CD4-positive, alpha-beta T cell treated with Interleukin-4 for 1 hour (primary cell): ENCODE data around the gene PRR36.
"Not testable (repeated sequence)": the region's sequence is repeated elsewhere in the genome, so short reads cannot be mapped to it uniquely, and the experiment has no call there.

ENCODE experiments used
- DNase-seq, 2 donors: peaks; one replicate each; pipeline ENCODE4 v3.0.0-alpha.2; 2020 to 2022

The PRR36 gene

DNA sequence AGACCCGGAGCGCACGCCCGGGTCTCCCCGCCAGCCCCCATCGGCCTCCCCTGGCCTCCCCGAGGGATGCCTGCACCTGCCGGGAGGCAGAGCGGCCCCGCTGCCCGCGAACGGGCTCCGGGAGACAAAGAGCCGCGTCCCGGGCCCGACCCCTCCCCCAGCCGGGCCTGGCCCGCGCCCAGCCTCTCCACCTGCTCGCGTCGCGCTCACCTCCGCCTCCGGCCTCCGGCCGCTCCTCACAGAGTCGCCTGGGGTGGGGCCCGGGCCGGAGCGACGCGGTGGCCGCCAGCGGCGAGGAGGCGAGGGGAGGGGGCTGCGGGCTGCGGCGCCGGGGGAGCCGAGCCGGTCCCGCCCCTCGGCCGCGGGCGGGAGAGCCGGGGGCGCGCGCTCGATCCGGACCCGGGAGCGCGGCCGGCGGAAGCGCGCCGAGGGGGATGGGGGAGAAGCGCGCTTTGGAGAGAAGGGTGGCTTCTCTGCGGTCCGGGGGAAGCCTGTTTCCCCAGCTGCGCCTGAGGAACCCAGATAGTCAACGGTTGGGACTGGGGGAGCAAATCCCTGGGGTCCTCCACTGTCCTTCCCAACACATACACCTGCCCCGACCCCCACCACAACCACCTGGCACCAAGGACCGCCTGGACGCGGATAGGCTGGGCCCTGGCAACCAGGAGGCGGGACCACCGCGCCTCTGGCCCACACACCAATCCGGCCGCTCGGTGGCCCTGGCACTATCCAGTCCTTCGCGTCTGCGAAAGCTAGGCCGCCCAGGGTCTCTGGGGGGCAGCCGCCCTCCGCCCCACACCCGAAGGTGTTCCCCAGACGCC is at the start of gene PRR36:
Gene PRR36 (minus strand): TSS at position 315 of the 821 bp plus-strand sequence. CDS start 701 bp downstream, outside the sequence.
- no peak for DNase-seq

DNA sequence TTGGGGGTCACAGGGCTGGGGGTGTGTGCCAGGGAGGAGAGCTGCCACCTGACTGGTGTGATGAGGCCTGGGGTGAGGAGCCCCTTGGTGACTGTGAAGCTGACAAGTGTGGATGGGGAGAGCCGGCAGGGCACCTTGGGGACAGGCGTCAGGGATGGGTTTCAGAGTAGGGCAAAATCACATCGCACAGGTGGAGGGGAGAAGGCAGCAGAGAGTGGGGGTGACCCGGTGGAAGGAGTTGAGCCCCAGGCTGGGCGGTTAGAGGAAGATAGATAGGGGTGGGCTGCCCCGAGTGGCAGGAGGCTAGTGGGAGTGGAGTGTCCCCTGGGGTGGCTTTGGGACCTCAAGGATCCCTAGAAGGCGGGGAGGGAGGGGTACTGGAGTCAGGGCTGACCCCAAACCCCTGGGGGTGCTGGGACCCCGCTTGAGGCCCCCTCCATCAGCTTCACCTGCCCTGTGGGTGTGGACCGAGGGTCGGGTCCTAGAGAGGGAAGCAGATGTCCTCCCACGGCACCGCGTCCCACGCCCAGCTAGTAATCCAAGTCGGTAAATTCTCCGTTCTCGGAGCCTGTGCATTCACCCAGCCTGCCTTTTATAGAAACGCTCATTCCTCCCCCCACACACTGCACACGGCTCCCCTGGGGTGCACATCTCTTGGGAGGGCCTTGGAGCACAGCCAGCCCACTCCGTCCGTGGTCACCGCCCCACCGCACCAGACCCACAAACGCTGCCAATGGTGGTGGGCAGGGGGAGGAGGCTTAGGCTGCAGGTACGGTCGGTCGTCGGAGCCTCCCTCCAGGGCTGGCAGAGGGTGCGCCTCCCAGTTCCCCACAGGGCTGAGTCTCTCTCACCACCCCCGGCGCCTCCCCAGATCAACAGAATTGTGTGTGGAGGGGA is 49.4 kb upstream of the PRR36 start:
- no peak for DNase-seq

DNA sequence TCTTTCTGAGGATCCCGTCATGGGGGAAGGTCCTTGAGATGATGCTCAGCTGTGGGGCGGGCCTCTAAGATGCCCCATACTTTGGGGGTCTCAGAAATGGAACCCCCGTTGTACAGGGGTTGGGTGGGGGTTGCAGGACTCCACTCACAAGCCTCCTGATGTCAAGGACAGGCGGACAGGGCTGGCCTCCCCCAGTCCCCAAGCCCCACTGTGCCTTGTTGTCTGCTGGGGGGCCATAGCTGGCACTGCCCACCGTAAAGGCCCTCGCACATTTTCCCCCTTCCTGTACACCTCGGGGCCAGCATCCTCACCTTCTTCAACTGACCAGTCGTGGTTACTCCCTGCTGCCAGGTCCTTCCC is 48.6 kb upstream of the PRR36 start:
- DNase-seq: no peak

DNA sequence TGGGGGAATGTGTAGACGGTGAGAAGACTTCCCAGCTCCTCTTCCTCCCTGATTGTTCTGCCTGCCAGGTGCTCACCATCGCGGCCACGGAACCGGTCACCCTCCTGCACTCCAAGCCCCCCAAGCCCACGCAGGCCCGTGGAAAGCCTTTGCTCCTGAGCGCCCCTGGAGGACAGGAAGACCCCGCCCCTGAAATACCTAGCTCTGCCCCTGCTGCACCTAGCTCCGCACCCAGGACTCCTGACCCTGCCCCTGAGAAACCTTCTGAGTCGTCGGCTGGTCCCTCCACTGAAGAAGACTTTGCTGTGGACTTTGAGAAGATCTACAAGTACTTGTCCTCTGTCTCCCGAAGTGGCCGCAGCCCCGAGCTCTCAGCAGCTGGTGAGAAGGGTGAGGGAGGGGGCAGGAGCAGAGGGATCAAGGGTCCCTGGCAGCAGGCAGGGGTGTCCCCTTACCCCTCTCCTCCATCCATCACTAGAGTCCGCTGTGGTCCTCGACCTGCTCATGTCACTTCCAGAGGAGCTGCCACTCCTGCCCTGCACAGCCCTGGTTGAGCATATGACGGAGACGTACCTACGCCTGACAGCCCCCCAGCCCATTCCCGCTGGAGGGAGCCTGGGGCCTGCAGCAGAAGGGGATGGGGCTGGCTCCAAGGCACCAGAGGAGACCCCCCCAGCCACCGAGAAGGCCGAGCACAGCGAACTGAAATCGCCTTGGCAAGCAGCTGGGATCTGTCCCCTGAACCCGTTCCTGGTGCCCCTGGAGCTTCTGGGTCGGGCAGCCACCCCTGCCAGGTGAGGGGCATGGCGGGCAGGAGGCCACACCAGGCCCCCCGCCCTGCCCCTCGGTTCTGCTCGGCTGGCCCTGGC is 48.0 kb upstream of the PRR36 start:
- no peak for DNase-seq

DNA sequence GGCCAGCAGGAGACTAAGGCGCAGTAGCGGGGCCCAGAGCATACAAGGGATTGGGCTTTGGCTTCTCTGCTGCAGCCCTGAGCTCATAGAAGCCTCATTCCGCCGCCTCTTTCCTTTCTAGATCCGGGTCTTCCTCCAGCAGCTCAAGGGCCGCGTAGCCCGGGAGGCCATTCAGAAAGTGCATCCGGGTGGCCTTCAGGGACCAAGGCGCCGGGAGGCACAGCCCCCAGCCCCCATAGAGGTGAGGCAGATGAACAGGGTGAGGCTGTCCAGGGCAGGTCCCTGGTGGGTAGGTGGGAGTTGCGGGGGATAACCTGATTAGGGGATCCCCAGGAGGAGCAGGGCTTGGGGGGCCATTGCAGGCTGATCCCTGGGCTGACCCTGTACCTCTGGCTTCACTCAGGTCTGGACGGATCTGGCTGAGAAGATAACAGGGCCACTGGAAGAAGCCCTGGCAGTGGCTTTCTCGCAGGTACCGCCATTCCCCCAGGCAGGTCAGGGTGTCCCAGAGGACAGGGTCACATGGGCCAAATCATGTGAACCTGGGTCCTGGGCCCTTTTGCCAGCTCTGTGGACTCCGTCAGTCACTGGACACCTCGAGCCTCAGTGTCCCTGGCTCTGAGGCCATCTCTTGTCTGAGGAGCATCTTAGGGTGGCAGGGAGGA is 47.2 kb upstream of the PRR36 start:
- no peak for DNase-seq

DNA sequence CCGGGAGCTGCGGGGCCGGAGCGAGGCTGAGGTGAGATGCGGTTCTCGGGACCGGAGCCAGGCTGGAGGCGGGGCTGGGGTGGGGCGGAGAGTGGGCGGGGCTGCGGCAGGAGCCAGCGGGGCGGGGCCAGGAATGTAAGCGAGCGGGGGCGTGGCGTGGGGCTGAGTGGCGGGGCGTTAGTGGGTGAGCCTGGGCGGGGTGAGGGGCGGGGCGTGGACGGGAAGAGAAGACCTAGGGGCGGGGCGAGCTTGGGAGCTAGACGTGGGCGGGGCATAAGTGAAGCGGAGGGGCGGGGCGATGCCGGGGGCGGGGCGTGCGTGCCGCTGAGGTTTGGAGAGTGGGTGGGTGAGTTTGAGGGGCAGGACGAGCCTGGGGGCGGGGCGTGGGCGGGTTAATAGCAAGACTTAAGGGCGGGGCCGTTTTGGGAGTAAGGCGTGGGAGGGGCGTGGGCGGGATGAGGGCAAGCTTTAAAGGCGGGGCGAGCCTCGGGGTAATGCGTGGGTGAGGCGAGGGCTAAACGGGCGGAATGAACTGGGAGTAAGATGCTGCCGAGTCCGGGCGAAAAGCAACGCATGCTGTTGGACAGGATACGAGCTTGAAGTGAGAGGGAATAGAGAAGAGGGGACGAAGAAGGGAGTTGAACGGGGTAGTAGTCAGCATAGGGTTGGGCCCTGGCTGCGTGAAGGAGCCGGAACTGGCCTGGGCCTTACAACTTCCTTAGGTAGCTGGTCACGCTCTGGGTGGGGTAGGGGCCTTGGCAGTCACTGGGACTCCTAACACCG is 46.5 kb upstream of the PRR36 start:
- DNase-seq: peak; percentile 98 to 99

DNA sequence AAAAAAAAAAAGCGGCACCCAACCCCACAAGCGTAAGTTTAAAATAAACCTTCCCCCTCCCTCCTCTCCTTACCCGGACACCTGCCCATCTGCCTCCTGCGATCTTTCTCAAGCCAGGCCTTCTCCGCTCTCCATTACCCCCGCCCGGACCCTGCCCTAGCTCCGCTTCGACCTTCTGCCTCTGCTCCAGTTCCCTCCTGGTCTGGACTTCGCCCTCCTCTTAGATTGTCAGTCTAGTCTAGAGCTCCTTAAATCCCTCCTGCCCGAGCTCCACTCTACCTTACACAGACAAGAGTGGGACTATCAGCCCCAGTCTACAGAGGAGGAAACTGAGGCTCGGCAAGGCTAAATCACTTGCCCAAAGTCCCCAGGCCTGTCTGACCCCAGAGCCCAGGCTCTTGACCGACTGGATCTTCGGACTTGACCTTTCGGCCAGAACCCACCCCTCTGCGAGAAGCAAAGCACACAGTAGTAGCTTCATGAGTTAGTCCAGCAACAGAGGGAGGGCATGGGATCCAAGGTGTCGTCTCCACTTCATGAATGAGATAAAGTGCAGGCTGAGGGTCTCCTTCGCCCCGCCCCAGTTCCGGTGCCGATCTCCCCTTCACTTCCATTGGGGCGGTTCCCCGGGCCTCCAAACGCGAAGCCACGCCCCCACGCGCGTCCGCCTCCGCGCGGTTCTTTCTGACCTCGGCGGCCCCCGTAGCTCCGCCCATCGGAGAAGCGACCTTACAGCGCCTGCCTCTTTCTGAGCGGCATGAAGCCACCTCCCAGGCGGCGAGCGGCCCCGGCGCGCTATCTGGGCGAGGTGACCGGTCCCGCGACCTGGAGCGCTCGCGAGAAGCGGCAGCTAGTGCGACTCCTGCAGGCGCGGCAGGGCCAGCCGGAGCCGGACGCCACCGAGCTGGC is 45.7 kb upstream of the PRR36 start, which contains the start of gene SNAPC2:
Gene SNAPC2 (plus strand): TSS at position 729 of the 909 bp plus-strand sequence. CDS start 29 bp downstream, at position 758.
- peak; percentile 97 for DNase-seq

DNA sequence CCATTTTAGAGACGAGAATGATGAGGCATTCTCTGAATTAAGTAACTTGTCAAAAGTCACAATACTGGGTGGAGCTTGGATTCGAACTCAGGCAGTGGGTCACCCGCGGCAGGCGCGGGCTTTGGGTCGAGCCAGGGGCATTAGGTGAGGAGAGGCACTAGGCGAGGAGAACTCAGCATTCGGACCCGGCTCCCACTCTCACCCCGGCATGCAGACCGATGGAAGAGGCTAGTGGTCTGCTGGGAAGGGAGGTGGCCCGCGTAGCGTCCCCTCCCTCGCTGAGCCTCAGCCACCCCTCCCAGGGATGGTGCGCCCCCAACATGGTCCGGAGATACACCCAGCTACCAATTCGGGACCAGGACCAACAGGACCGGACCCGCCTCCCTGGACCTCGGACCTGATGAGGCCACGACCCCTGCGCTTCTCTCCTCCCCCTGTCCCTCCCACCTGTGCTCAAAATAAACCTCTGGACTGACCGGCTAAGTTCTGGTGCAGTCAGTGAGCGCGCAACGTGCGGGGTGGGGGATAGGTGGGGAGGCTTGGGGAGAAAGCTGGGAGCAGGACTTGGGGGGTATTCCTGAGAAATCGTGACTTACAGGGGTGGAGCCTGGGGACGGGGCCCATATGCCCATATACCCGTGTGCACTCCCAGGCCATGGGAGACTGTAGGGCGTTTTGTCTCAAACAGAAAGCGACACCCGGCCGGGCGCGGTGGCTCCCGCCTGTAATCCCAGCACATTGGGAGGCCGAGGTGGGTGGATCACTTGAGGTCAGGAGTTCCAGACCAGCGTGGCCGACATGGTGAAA is 44.6 kb upstream of the PRR36 start:
- no peak for DNase-seq

DNA sequence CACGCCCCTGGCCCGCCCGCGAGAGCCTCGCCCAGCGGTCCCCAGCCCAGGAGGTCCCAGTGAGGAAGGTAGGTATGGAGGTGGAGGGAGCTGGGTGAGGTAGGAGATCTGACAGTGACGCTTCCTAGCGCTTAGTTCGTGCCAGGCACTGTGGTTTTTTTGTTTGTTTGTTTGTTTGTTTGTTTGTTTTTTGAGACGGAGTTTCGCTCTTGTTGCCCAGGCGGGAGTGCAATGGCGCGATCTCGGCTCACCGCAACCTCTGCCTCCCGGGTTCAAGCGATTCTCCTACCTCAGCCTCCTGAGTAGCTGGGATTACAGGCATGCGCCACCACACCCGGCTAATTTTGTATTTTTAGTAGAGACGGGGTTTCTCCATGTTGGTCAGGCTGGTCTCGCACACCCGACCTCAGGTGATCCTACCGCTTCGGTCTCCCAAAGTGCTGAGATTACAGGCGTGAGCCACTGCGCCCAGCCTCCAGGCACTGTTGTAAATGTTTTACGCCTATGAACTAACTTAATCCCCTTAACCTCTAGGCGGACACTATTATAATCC is 43.9 kb upstream of the PRR36 start:
- DNase-seq: not testable (repeated sequence)

DNA sequence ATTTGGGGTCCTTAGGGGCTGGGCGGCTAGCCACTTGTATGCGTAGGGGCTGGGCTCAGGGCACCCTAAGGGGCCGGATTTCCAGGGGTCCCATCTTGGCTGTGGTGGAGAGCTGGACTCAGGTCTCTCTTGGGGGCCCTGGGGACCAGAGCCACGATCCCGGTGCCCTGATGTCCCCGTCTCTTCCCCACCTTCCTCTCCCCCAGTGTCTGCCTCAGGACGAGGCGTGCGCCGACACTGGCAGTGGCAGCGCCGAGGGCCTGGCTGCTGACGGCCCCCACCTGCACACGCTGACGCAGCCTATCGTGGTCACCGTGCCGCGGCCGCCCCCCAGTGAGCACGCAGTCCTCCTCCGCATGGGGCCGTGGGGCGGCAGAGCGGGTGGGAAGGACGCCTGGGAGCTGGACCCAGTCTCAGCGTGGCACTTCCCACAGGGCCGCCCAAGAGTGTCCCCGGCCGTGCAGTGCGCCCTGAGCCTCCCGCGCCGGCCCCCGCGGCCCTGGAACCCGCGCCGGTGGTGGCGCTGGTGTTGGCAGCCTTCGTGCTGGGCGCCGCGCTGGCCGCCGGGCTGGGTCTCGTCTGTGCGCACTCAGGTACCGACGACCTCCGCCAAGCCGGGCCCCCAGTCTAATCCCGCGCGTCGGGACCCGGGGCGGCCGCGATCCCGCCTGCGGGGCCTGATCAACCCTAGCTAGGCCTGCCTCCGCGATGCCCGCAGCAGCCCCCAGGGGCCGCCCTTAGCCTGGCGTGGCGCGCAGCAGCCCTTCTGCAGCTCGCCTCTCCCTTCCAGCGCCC is 43.3 kb upstream of the PRR36 start:
- DNase-seq: peak; percentile 61

DNA sequence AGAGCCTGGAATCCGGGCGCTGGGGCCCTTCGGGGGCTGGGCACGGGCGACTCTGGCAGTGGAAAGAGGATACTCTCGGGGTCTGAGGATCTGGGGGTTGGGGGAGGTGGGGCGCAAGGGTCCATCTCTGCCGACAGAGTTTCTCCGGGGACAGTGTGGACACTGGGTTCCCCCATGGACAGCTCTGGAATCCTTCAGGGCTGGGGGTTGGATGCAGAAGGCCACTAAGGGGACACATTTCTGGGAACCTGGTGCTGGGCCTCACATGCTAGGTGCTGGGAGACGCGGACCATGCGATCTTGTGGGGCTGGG is 42.7 kb upstream of the PRR36 start:
- no peak for DNase-seq

DNA sequence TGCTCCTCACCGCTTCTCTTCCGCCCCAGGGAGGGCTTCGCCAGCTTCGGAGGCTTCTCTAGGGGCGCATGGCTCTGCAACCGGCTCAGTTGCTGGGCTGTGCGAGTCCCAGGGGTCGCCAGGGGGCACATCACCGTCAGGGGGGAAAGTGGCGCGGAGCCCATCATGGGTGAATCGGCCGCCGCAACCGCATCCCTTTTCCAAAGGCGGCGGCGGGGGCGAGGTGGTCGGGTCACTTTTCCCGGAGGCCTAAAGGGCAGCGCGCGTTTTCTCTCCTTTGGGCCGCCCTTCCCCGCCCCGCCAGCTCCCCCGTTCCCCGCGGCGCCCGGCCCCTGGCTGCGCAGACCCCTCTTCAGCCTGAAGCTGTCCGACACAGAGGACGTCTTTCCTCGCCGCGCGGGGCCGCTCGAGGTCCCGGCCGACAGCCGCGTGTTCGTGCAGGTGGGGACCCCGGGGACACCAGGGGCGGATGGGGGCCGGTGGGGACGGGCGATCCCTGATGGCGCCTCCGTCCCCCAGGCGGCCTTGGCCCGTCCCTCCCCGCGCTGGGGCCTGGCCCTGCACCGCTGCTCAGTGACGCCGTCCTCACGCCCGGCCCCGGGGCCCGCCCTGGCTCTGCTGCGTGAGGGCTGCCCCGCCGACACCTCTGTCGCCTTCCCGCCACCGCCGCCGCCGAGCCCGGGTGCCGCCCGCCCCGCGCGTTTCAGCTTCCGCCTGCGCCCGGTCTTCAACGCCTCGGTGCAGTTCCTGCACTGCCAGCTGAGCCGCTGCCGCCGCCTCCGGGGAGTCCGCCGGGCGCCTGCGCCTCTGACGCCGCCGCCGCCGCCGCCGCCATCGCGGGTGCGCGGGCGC is 42.1 kb upstream of the PRR36 start:
- peak; percentile 54 to 65 for DNase-seq

DNA sequence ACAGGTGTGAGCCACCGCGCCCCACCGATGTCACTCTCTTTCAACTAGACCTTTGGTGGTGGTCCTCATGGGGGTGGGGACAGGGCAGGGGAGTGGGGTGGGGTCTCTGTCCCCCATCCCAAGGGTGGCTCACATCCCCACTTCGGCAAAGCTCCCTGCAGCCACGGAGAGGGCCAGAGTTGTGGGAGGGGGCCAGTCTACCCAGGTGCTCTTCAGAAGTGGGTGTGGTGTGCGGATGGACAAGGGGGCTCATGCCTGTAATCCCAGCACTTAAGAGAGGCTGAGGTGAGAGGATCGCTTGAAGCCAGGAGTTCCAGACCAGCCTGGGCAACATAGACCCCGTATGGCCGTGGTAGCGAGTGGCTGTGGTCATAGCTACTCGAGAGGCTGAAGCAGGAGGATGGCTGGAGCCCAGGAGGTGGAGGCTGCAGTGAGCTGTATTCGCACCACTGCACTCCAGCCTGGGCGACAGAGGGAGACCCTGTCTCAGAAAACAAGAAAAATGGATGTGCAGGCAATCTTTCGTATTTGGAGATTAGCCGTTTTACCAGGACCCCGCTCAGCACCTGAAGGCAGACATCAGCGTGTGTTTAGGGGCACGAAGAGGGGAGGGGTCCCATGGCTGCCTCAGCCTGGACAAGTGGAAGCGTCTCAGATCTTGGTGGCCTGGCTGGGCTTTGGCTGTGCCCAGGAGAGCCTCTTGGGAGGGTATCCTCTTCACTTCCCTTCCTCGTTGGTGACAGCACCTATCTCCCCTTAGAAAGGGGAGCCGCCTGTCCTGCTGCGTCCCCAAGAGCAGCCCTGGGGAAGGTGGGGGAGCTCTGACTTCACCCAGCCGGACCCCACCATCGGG is 41.3 kb upstream of the PRR36 start:
- DNase-seq: no peak

DNA sequence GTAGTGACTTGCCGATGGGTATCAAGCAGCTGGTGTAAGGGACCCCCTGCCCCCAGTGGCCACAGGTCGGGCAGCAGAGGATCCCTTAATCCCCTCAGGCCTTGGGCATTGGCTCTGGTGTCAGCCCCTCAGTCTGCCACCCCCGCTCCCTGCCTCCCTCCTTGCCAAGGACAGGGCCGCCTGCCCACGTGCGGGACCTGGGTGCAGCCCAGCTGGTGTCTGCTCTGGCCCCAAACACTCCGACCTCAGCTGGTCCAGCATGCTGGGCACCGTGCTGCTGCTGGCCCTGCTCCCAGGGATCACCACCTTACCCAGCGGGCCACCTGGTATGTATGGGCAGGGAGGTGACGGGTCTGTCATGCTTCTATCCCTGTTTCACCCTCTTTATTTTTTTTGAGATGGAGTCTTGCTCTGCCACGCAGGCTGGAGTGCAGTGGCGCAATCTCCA is 40.4 kb upstream of the PRR36 start, which contains the start of gene TGFBR3L:
Gene TGFBR3L (plus strand): TSS at position 233 of the 448 bp plus-strand sequence.
- no peak for DNase-seq

DNA sequence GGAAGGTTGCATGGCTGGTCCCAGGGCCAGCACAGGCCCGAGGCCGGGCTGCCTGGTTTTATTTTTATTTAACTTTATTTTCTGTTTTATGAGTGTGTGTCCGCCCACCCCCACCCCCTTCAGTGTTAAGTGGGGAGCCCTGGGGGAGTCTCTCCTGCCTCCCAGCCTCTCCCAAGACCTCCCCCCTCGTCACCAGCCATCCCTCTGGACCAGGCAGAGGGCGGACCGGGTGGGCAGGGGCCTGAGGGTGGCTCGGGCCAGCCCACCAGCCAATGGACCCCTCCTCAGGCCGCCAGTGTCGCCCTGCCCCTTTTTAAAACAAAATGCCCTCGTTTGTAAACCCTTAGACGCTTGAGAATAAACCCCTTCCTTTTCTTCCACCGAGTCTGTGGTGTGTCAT is 39.9 kb upstream of the PRR36 start:
- no peak for DNase-seq

DNA sequence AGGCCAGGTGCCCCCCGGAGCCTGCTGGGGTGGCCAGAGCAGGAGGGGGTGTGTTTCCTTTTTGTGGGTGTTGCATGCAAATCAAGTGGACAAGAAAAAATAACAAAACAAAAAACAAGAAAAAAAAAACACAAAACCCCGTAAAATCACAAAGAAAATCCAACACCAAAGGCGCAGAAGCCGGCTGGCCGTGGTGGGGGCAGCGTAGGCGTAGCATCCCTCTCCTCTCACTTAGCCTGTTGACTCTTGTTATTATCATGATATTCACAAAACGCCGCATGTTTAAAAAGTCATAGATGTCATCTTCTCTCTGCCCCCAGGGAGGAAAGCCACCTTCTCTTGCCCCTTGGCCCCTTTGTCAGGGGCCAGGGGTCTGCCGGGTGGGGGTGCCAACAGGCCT is 39.5 kb upstream of the PRR36 start:
- DNase-seq: no peak
